Cortex of kidney (tissue), 1 donor: ENCODE results near the gene TRIM51G.
"Not testable (repeated sequence)": the region's sequence is repeated elsewhere in the genome, so short reads cannot be mapped to it uniquely, and the experiment has no call there.

Experiments used
- DNase-seq: peaks from one replicate; lab custom pipeline; 2025; lab: John Stamatoyannopoulos, UW

The TRIM51G gene

GRCh38 chr11:48983785-48984184 is at the start of gene TRIM51G:
TSS of gene TRIM51G (minus strand) at chr11:48983885. CDS start at chr11:48981695, 2,190 bp downstream.
- DNase-seq = not testable (repeated sequence)

GRCh38 chr11:49028523-49028922 is 44.8 kb upstream of the TRIM51G start, which contains the start of gene TRIM49B:
TSS of gene TRIM49B (plus strand) at chr11:49028823. CDS start at chr11:49031600, 2,777 bp downstream.
- DNase-seq = not testable (repeated sequence)

- DNase-seq = not testable (repeated sequence)
Observed at GRCh38 chr11:48968592-48968991, 15.1 kb downstream of the TRIM51G start.

- not testable (repeated sequence) for DNase-seq
Observed at GRCh38 chr11:48955315-48956049, 28.2 kb downstream of the TRIM51G start.

- DNase-seq = not testable (repeated sequence)
Observed at GRCh38 chr11:48945796-48946195, 37.9 kb downstream of the TRIM51G start.
